Measurements from ENCODE around the gene SLC9A5.

DNA sequence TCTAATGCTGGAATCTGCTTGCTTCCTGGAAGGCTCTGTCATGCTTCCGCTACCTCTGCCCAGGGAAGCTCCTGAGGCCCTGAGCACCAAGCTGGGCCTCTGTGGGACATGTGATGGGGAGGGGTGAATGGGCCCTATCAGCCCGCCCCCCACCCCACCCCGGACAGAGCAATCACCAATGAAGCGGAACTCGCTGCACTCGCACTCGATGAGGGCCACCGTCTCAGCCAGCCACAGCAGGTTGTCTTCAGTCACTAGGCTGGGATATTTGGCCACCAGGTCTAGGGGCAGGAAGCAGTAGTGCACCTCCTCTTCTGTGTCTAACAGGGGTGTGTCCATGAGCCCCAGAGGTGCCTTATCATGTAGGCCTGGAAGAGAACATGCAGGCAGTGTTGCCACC, 54.2 kb downstream of the SLC9A5 start:
- TF ChIP-seq, protein P1, sequence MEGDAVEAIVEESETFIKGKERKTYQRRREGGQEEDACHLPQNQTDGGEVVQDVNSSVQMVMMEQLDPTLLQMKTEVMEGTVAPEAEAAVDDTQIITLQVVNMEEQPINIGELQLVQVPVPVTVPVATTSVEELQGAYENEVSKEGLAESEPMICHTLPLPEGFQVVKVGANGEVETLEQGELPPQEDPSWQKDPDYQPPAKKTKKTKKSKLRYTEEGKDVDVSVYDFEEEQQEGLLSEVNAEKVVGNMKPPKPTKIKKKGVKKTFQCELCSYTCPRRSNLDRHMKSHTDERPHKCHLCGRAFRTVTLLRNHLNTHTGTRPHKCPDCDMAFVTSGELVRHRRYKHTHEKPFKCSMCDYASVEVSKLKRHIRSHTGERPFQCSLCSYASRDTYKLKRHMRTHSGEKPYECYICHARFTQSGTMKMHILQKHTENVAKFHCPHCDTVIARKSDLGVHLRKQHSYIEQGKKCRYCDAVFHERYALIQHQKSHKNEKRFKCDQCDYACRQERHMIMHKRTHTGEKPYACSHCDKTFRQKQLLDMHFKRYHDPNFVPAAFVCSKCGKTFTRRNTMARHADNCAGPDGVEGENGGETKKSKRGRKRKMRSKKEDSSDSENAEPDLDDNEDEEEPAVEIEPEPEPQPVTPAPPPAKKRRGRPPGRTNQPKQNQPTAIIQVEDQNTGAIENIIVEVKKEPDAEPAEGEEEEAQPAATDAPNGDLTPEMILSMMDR (IDR thresholded peaks at IDR 0.05) = no peak
- TF ChIP-seq BHLHE40 (IDR thresholded peaks at IDR 0.05; ENCODE audit: low read depth, low read length) (no peak), RAD21 (conservative IDR thresholded peaks at IDR 0.05 in 1 of 2, IDR thresholded peaks at IDR 0.05 in 1 of 2) (no peak), ESRRA (IDR thresholded peaks at IDR 0.05; ENCODE audit: borderline replicate concordance, low read length) (no peak), POLR2A (IDR thresholded peaks at IDR 0.05; ENCODE audit: low read length) (no peak), MAZ (IDR thresholded peaks at IDR 0.05; ENCODE audit: borderline replicate concordance, low read depth, low read length) (no peak), SMC3 (IDR thresholded peaks at IDR 0.05) (no peak), CBX2 (IDR thresholded peaks at IDR 0.05; ENCODE audit: borderline replicate concordance, low read depth) (no peak), RFX5 (IDR thresholded peaks at IDR 0.05) (no peak), MAFK (IDR thresholded peaks at IDR 0.05; ENCODE audit: partially characterized antibody) (no peak)
- TF ChIP-seq, protein P2, sequence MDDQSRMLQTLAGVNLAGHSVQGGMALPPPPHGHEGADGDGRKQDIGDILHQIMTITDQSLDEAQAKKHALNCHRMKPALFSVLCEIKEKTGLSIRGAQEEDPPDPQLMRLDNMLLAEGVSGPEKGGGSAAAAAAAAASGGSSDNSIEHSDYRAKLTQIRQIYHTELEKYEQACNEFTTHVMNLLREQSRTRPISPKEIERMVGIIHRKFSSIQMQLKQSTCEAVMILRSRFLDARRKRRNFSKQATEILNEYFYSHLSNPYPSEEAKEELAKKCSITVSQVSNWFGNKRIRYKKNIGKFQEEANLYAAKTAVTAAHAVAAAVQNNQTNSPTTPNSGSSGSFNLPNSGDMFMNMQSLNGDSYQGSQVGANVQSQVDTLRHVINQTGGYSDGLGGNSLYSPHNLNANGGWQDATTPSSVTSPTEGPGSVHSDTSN (IDR thresholded peaks at IDR 0.05) = no peak
- TF ChIP-seq, protein P3, sequence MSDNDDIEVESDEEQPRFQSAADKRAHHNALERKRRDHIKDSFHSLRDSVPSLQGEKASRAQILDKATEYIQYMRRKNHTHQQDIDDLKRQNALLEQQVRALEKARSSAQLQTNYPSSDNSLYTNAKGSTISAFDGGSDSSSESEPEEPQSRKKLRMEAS (IDR thresholded peaks at IDR 0.05) = no peak
